ENCODE results near the gene NAPB. TPM values are rescaled to one million over a fixed set of nuclear protein-coding genes. Genes with fewer than 3 reads are reported as not detected.

NAPB gene
- total RNA-seq, 1 donor from 2014 or later: 13.1 TPM

DNA sequence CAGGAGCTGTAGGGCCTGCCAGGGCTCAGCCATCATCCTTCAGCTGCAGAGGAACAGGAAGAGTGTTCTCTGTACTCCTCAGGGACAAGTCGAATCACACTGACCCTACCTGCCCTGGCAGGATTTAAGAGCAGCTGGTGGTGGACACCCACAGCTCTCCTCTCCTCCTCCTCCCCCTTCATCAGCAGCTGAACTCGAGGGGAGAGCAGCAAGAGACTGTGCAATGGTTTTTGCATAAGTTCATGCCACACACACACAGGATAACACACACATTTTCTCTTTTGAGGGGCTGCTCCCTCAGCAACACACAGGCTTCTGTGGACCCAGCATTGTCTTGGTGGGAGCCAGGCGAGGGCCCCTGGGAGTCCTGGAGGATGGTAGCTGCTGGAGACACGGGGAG lies 31.5 kb upstream of the NAPB start, which contains the start of gene CST11:
Gene CST11 (minus strand): TSS at position 101 of the 400 bp plus-strand sequence. CDS start 65 bp downstream, at position 36.
- no peaks in the 10 kb centered on the region for H3K27me3 ChIP-seq (ENCODE audit: insufficient read depth, low read length)
- H3K4me1 ChIP-seq (ENCODE audit: insufficient read depth, low read length): no peaks in the 10 kb centered on the region
- no peak within 1 kb of the TSS for H3K4me2 ChIP-seq (ENCODE audit: low read length)
- H4K20me1 ChIP-seq (ENCODE audit: insufficient read depth, low read length): no peaks in the 10 kb centered on the region
- H3K27ac ChIP-seq (ENCODE audit: low read depth, low read length): no peak within 1 kb of the TSS
- peaks cover 4% of the 10 kb centered on the region for H3K9me3 Mint-ChIP-seq (ENCODE audit: unreplicated experiment)
- H3K9ac ChIP-seq (ENCODE audit: low read length): no peak within 1 kb of the TSS
- H3K36me3 ChIP-seq (ENCODE audit: insufficient read depth, low read length): no peaks in the 10 kb centered on the region
- no peak within 1 kb of the TSS for H3K4me3 Mint-ChIP-seq (ENCODE audit: unreplicated experiment)
- H3K4me1 Mint-ChIP-seq (ENCODE audit: low read depth, unreplicated experiment): no peaks in the 10 kb centered on the region
- H3K27ac Mint-ChIP-seq (ENCODE audit: unreplicated experiment): no peak within 1 kb of the TSS
- peaks cover 4% of the 10 kb centered on the region for H3K27me3 Mint-ChIP-seq (ENCODE audit: low read depth, unreplicated experiment)
- no peaks in the 10 kb centered on the region for H3K79me2 ChIP-seq (ENCODE audit: insufficient read depth, low read length)
- FAIRE-seq: no peak
- TF ChIP-seq, protein P1, sequence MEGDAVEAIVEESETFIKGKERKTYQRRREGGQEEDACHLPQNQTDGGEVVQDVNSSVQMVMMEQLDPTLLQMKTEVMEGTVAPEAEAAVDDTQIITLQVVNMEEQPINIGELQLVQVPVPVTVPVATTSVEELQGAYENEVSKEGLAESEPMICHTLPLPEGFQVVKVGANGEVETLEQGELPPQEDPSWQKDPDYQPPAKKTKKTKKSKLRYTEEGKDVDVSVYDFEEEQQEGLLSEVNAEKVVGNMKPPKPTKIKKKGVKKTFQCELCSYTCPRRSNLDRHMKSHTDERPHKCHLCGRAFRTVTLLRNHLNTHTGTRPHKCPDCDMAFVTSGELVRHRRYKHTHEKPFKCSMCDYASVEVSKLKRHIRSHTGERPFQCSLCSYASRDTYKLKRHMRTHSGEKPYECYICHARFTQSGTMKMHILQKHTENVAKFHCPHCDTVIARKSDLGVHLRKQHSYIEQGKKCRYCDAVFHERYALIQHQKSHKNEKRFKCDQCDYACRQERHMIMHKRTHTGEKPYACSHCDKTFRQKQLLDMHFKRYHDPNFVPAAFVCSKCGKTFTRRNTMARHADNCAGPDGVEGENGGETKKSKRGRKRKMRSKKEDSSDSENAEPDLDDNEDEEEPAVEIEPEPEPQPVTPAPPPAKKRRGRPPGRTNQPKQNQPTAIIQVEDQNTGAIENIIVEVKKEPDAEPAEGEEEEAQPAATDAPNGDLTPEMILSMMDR (IDR thresholded peaks at IDR 0.05; ENCODE audit: insufficient read depth, low read depth, low read length): no peak
- no peak for TF ChIP-seq EZH2 (IDR thresholded peaks at IDR 0.05; ENCODE audit: insufficient read depth, low read length)
- H2AFZ ChIP-seq (ENCODE audit: low read depth, low read length): no peak within 1 kb of the TSS
- DNase-seq (ENCODE audit: low read depth): no peak
- no peaks in the 10 kb centered on the region for H3K9me3 ChIP-seq (ENCODE audit: insufficient read depth, low read depth, low read length)
- H3K36me3 Mint-ChIP-seq (ENCODE audit: low read depth, unreplicated experiment): no peaks in the 10 kb centered on the region
- H3K4me3 ChIP-seq (ENCODE audit: insufficient read depth, low read depth, low read length): no peak within 1 kb of the TSS

DNA sequence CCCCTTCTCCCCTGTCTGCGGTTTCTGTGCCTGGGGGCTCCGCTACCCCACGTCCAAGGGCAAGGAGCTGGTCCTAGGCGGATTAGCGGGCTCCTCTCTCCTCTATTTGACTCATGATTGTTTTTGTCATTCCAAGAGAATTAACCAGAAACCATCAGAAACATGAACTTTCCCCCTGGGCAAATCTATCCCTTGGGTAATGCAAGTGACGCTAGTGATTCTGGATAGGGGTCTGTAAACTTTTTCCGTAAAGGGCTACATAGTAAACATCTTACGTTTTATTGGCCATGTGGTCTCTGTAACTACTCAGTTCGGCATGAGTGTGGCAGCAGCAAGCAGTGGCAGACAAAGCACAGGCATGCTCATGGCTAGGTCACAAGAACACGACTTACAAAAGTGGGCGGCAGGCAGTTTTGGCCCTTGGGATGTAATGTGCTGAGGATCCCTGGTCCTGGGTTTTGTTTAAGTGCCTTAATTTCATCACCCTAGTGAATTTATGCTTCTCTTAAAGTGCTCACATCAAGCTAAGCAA lies 30.7 kb upstream of the NAPB start:
- Histone ChIP-seq H3K4me1 (ENCODE audit: insufficient read depth, low read length) (no peaks in the 10 kb centered on the region), H3K4me2 (ENCODE audit: low read length) (no peak overlapping the region), H3K79me2 (ENCODE audit: insufficient read depth, low read length) (no peaks in the 10 kb centered on the region), H2AFZ (ENCODE audit: low read depth, low read length) (no peak overlapping the region), H3K27ac (ENCODE audit: low read depth, low read length) (no peak overlapping the region), H3K9ac (ENCODE audit: low read length) (no peak overlapping the region), H3K4me3 (ENCODE audit: insufficient read depth, low read depth, low read length) (no peak overlapping the region), H3K27me3 (ENCODE audit: insufficient read depth, low read length) (no peaks in the 10 kb centered on the region), H3K9me3 (ENCODE audit: insufficient read depth, low read depth, low read length) (no peaks in the 10 kb centered on the region), H3K36me3 (ENCODE audit: insufficient read depth, low read length) (no peaks in the 10 kb centered on the region), H4K20me1 (ENCODE audit: insufficient read depth, low read length) (no peaks in the 10 kb centered on the region)
- Mint-ChIP-seq H3K4me3 (ENCODE audit: unreplicated experiment) (no peak overlapping the region), H3K27ac (ENCODE audit: unreplicated experiment) (no peak overlapping the region), H3K4me1 (ENCODE audit: low read depth, unreplicated experiment) (no peaks in the 10 kb centered on the region), H3K36me3 (ENCODE audit: low read depth, unreplicated experiment) (no peaks in the 10 kb centered on the region), H3K27me3 (ENCODE audit: low read depth, unreplicated experiment) (peaks cover 4% of the 10 kb centered on the region), H3K9me3 (ENCODE audit: unreplicated experiment) (peaks cover 2% of the 10 kb centered on the region)
- no peak for FAIRE-seq
- TF ChIP-seq, protein P1 (IDR thresholded peaks at IDR 0.05; ENCODE audit: insufficient read depth, low read depth, low read length): no peak
- no peak for TF ChIP-seq EZH2 (IDR thresholded peaks at IDR 0.05; ENCODE audit: insufficient read depth, low read length)
- DNase-seq (ENCODE audit: low read depth): no peak

DNA sequence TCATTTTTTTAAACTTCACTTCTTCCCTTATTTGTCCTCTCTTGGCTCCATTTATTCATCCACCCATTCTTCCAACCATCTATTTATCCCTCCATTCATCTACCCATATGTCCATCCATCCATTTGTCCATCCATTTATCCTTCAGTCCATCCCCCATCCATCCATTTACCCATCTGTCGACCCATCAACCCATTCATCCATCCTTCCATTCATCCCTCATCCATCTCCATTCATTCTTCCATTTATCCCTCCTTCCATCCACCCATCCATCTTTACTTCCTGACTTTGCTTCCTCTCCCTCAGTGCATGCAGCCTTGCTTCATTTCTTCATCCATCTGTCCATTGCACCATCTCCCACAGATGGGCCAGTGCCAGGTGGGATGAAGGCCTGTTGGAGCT lies 29.6 kb upstream of the NAPB start:
- H3K9ac ChIP-seq (ENCODE audit: low read length): no peak overlapping the region
- Mint-ChIP-seq H3K27me3 (ENCODE audit: low read depth, unreplicated experiment) (peaks cover 4% of the 10 kb centered on the region), H3K27ac (ENCODE audit: unreplicated experiment) (no peak overlapping the region), H3K4me3 (ENCODE audit: unreplicated experiment) (no peak overlapping the region), H3K4me1 (ENCODE audit: low read depth, unreplicated experiment) (peaks cover 9% of the 10 kb centered on the region), H3K9me3 (ENCODE audit: unreplicated experiment) (peaks cover 1% of the 10 kb centered on the region), H3K36me3 (ENCODE audit: low read depth, unreplicated experiment) (no peaks in the 10 kb centered on the region)
- FAIRE-seq (no peak), DNase-seq (ENCODE audit: low read depth) (no peak)
- no peaks in the 10 kb centered on the region for H3K36me3 ChIP-seq (ENCODE audit: insufficient read depth, low read length)
- H3K4me3 ChIP-seq (ENCODE audit: insufficient read depth, low read depth, low read length): no peak overlapping the region
- TF ChIP-seq, protein P1 (IDR thresholded peaks at IDR 0.05; ENCODE audit: insufficient read depth, low read depth, low read length): no peak
- no peak for TF ChIP-seq EZH2 (IDR thresholded peaks at IDR 0.05; ENCODE audit: insufficient read depth, low read length)
- H4K20me1 ChIP-seq (ENCODE audit: insufficient read depth, low read length): no peaks in the 10 kb centered on the region
- H3K9me3 ChIP-seq (ENCODE audit: insufficient read depth, low read depth, low read length): no peaks in the 10 kb centered on the region
- no peak overlapping the region for H3K27ac ChIP-seq (ENCODE audit: low read depth, low read length)
- H2AFZ ChIP-seq (ENCODE audit: low read depth, low read length): no peak overlapping the region
- no peak overlapping the region for H3K4me2 ChIP-seq (ENCODE audit: low read length)
- H3K79me2 ChIP-seq (ENCODE audit: insufficient read depth, low read length): no peaks in the 10 kb centered on the region
- no peaks in the 10 kb centered on the region for H3K27me3 ChIP-seq (ENCODE audit: insufficient read depth, low read length)
- peaks cover 11% of the 10 kb centered on the region for H3K4me1 ChIP-seq (ENCODE audit: insufficient read depth, low read length)

All from astrocyte (in vitro differentiated cells and primary cell).